Caco-2 (cell line): Measurements from ENCODE around the gene MLLT11. TPM values are rescaled to one million over a fixed set of nuclear protein-coding genes. Genes with fewer than 3 reads are reported as not detected.

Experiments
- BruUV-seq: library from RNA; stranded (reverse); fragments of 400-500 nt; replicated peaks from 2 replicates; lab custom pipeline; 2021; lab: Mats Ljungman, UMichigan
- CTCF ChIA-PET: fragments of 300-600 bp; sonication (Branson Sonifier 250); formaldehyde crosslinking; loops from one replicate; lab custom pipeline; 2022; ENCODE audit warnings: antibody characterized with exemption; lab: Charles Lee
- POLR2A ChIA-PET: fragments of 300-600 bp; sonication (Branson Sonifier 250); formaldehyde crosslinking; loops from one replicate; lab custom pipeline; 2022; ENCODE audit warnings: antibody characterized with exemption; lab: Charles Lee
- DNase-seq, 2 experiments: peaks; one replicate each; pipeline versions ENCODE4 v3.0.0 to v3.0.0-alpha.2; 2020 to 2022
- H3K27me3 ChIP-seq: replicated peaks from 2 replicates; pipeline ENCODE4 v1.6.0; 2011; ENCODE audit warnings: low read length; ENCODE audit not compliant: control insufficient read depth, insufficient read depth
- H3K36me3 ChIP-seq: 2 replicates; pipeline ENCODE4 v1.5.1; 2011; ENCODE audit warnings: low read length; ENCODE audit not compliant: control insufficient read depth, insufficient read depth
- H3K4me1 ChIP-seq: fragments of 250-450 bp; sonication (Bioruptor Pico); 2 replicates; pipeline ENCODE4 v1.5.1; 2020; ENCODE audit warnings: mild to moderate bottlenecking
- H3K4me3 ChIP-seq: 2 replicates; pipeline ENCODE4 v1.5.1; 2011; ENCODE audit warnings: low read depth, mild to moderate bottlenecking, control low read depth, low read length
- H3K9me3 ChIP-seq: fragments of 250-450 bp; sonication (Bioruptor Pico); 2 replicates; pipeline ENCODE4 v1.5.1; 2020; ENCODE audit warnings: mild to moderate bottlenecking, moderate library complexity
- H3K27ac Mint-ChIP-seq: one replicate; pipeline ENCODE4 v1.8.0; 2022; ENCODE audit warnings: mixed read lengths; ENCODE audit not compliant: unreplicated experiment
- H3K27me3 Mint-ChIP-seq: one replicate; pipeline ENCODE4 v1.8.0; 2022; ENCODE audit warnings: mixed read lengths; ENCODE audit not compliant: insufficient read depth, unreplicated experiment
- H3K36me3 Mint-ChIP-seq: one replicate; pipeline ENCODE4 v1.8.0; 2022; ENCODE audit warnings: mild to moderate bottlenecking, mixed read lengths; ENCODE audit not compliant: insufficient read depth, unreplicated experiment
- H3K4me1 Mint-ChIP-seq: one replicate; pipeline ENCODE4 v1.8.0; 2022; ENCODE audit warnings: low read depth, mixed read lengths; ENCODE audit not compliant: unreplicated experiment
- H3K4me3 Mint-ChIP-seq: one replicate; pipeline ENCODE4 v1.8.0; 2022; ENCODE audit warnings: mild to moderate bottlenecking, moderate library complexity, mixed read lengths; ENCODE audit not compliant: unreplicated experiment
- H3K9me3 Mint-ChIP-seq: one replicate; pipeline ENCODE4 v1.8.0; 2022; ENCODE audit warnings: mixed read lengths; ENCODE audit not compliant: unreplicated experiment
- CTCF ChIP-seq, 2 experiments: fragments of 200-600 bp in 1 of 2; IDR thresholded peaks; 1 replicate in 1 of 2; 2 replicates in 1 of 2; pipeline versions ENCODE4 v1.5.1 to v1.8.0; 2011 to 2022; ENCODE audit warnings: antibody characterized with exemption in 1 of 2, control low read depth in 1 of 2, inconsistent platforms in 1 of 2, low read depth in 1 of 2, low read length in 1 of 2, mild to moderate bottlenecking in 1 of 2, moderate library complexity in 1 of 2; ENCODE audit not compliant: insufficient read depth in 1 of 2, severe bottlenecking in 1 of 2, unreplicated experiment in 1 of 2
- intact Hi-C: fragments of 100-400 bp; cut with micrococcal nuclease; formaldehyde crosslinking; loops from one replicate; pipeline ENCODE4 v1.10.0; 2022; ENCODE audit not compliant: unreplicated experiment
- total RNA-seq: library from RNA; stranded (reverse); gene quantifications from 2 replicates; pipeline ENCODE4 v1.2.3, GENCODE V29; 2022

The MLLT11 gene
- total RNA-seq, 1 experiment from 2014 or later: 0.95 TPM

GRCh38 chr1:151036356-151036755 lies 23.8 kb upstream of the MLLT11 start, which contains the start of gene BNIPL:
Gene BNIPL, plus strand, starts transcription at chr1:151036586. Its CDS starts 140 bp downstream, at chr1:151036726.
- POLR2A ChIA-PET: no interaction called here
- no peaks in the 10 kb centered on the region for H3K9me3 Mint-ChIP-seq
- intact Hi-C loops: no loop called here
- peaks cover 21% of the 10 kb centered on the region for H3K36me3 Mint-ChIP-seq
- H3K4me1 Mint-ChIP-seq: no peaks in the 10 kb centered on the region
- Histone ChIP-seq H3K9me3 (no peaks in the 10 kb centered on the region), H3K36me3 (no peaks in the 10 kb centered on the region; the same call in 1 of the 2 replicates), H3K4me3 (no peak within 1 kb of the TSS), H3K27me3 (no peaks in the 10 kb centered on the region), H3K4me1 (no peaks in the 10 kb centered on the region)
- no peak for TF ChIP-seq CTCF (IDR thresholded peaks at IDR 0.05; ENCODE audit: insufficient read depth in 1 of 2, low read depth in 1 of 2, low read length in 1 of 2, severe bottlenecking in 1 of 2, unreplicated experiment in 1 of 2)
- no peak within 1 kb of the TSS for H3K4me3 Mint-ChIP-seq
- H3K27ac Mint-ChIP-seq: no peak within 1 kb of the TSS
- CTCF ChIA-PET: no interaction called here
- no peak for DNase-seq
- H3K27me3 Mint-ChIP-seq: no peaks in the 10 kb centered on the region
- no TSS peak for BruUV-seq

GRCh38 chr1:151037032-151037431 lies 23.2 kb upstream of the MLLT11 start:
- Mint-ChIP-seq H3K4me3 (no peak overlapping the region), H3K36me3 (peaks cover 18% of the 10 kb centered on the region), H3K27me3 (no peaks in the 10 kb centered on the region), H3K9me3 (no peaks in the 10 kb centered on the region), H3K27ac (no peak overlapping the region), H3K4me1 (no peaks in the 10 kb centered on the region)
- intact Hi-C loops: no loop called here
- no peak for DNase-seq
- Histone ChIP-seq H3K9me3 (no peaks in the 10 kb centered on the region), H3K4me3 (no peak overlapping the region), H3K36me3 (no peaks in the 10 kb centered on the region; the same call in 1 of the 2 replicates), H3K4me1 (no peaks in the 10 kb centered on the region), H3K27me3 (no peaks in the 10 kb centered on the region)
- POLR2A ChIA-PET: no interaction called here
- no peak for TF ChIP-seq CTCF (IDR thresholded peaks at IDR 0.05; ENCODE audit: insufficient read depth in 1 of 2, low read depth in 1 of 2, low read length in 1 of 2, severe bottlenecking in 1 of 2, unreplicated experiment in 1 of 2)
- BruUV-seq: no TSS peak
- CTCF ChIA-PET: no interaction called here

- H3K36me3 Mint-ChIP-seq: peaks cover 6% of the 10 kb centered on the region
- DNase-seq: no peak
- Histone ChIP-seq H3K4me1 (no peaks in the 10 kb centered on the region), H3K27me3 (no peaks in the 10 kb centered on the region), H3K9me3 (no peaks in the 10 kb centered on the region), H3K4me3 (no peak overlapping the region), H3K36me3 (no peaks in the 10 kb centered on the region)
- H3K27ac Mint-ChIP-seq: no peak overlapping the region
- intact Hi-C loops: no loop called here
- no peaks in the 10 kb centered on the region for H3K9me3 Mint-ChIP-seq
- no peak overlapping the region for H3K4me3 Mint-ChIP-seq
- TF ChIP-seq CTCF (IDR thresholded peaks at IDR 0.05; ENCODE audit: insufficient read depth in 1 of 2, low read depth in 1 of 2, low read length in 1 of 2, severe bottlenecking in 1 of 2, unreplicated experiment in 1 of 2): no peak
- BruUV-seq: no TSS peak
- H3K27me3 Mint-ChIP-seq: no peaks in the 10 kb centered on the region
- POLR2A ChIA-PET: no interaction called here
- no peaks in the 10 kb centered on the region for H3K4me1 Mint-ChIP-seq
- CTCF ChIA-PET: interaction anchor here (1.3 kb wide), 1 partner anchor 8 kb away, joined by 3 read pairs; the partner anchor contains the start of gene C1orf56
Measured at GRCh38 chr1:151039521-151039920, 20.7 kb upstream of the MLLT11 start.
